HL-60 (cell line): ENCODE data around the gene ZNF513.

ENCODE experiments used
- POLR2AphosphoS5 ChIP-seq: IDR thresholded peaks from 2 replicates; pipeline ENCODE4 v1.6.1; 2012; ENCODE audit warnings: low read depth
- TF ChIP-seq, protein P1 (sequence below): IDR thresholded peaks from 2 replicates; pipeline ENCODE4 v1.6.1; 2012; ENCODE audit warnings: low read depth; ENCODE audit not compliant: insufficient replicate concordance
- TF ChIP-seq, protein P2 (sequence below): IDR thresholded peaks from one replicate; pipeline ENCODE4 v1.5.1; 2011; ENCODE audit warnings: low read length, control low read depth, inconsistent platforms; ENCODE audit not compliant: insufficient read depth

DNA sequence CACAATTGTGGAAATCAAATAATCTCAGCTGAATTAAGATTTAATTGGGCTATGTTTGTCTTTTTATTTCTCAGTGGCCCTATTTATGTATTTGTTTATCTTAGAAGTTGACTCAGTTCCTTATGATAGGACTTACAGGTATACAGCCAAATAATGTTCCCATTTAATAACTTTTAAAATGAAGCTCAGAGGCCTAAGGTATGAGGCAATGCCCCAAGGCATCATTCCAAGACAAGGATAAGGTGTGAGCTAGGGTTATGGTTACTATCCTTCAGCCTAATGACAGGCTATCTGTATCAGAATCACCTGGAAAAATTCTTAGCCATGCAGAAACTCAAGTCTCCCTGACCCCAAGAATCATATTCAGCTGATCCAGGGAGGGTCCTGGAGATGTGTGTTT, 40.5 kb upstream of the ZNF513 start:
- TF ChIP-seq, protein P1, sequence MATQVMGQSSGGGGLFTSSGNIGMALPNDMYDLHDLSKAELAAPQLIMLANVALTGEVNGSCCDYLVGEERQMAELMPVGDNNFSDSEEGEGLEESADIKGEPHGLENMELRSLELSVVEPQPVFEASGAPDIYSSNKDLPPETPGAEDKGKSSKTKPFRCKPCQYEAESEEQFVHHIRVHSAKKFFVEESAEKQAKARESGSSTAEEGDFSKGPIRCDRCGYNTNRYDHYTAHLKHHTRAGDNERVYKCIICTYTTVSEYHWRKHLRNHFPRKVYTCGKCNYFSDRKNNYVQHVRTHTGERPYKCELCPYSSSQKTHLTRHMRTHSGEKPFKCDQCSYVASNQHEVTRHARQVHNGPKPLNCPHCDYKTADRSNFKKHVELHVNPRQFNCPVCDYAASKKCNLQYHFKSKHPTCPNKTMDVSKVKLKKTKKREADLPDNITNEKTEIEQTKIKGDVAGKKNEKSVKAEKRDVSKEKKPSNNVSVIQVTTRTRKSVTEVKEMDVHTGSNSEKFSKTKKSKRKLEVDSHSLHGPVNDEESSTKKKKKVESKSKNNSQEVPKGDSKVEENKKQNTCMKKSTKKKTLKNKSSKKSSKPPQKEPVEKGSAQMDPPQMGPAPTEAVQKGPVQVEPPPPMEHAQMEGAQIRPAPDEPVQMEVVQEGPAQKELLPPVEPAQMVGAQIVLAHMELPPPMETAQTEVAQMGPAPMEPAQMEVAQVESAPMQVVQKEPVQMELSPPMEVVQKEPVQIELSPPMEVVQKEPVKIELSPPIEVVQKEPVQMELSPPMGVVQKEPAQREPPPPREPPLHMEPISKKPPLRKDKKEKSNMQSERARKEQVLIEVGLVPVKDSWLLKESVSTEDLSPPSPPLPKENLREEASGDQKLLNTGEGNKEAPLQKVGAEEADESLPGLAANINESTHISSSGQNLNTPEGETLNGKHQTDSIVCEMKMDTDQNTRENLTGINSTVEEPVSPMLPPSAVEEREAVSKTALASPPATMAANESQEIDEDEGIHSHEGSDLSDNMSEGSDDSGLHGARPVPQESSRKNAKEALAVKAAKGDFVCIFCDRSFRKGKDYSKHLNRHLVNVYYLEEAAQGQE: no peak
- TF ChIP-seq POLR2AphosphoS5: no peak
- TF ChIP-seq, protein P2, sequence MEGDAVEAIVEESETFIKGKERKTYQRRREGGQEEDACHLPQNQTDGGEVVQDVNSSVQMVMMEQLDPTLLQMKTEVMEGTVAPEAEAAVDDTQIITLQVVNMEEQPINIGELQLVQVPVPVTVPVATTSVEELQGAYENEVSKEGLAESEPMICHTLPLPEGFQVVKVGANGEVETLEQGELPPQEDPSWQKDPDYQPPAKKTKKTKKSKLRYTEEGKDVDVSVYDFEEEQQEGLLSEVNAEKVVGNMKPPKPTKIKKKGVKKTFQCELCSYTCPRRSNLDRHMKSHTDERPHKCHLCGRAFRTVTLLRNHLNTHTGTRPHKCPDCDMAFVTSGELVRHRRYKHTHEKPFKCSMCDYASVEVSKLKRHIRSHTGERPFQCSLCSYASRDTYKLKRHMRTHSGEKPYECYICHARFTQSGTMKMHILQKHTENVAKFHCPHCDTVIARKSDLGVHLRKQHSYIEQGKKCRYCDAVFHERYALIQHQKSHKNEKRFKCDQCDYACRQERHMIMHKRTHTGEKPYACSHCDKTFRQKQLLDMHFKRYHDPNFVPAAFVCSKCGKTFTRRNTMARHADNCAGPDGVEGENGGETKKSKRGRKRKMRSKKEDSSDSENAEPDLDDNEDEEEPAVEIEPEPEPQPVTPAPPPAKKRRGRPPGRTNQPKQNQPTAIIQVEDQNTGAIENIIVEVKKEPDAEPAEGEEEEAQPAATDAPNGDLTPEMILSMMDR: no peak
